HG03432 (cell line): Measurements from ENCODE around the gene PLSCR5.
A peak's percentile ranks its signal among the peaks of the same experiment; 100 is the strongest.

ENCODE experiments used
- ATAC-seq: cut with Tn5 transposase; IDR thresholded peaks from one replicate; pipeline ENCODE4 v1.9.1; 2021; ENCODE audit warnings: mild to moderate bottlenecking, moderate library complexity; ENCODE audit not compliant: unreplicated experiment

PLSCR5 gene, protein sequence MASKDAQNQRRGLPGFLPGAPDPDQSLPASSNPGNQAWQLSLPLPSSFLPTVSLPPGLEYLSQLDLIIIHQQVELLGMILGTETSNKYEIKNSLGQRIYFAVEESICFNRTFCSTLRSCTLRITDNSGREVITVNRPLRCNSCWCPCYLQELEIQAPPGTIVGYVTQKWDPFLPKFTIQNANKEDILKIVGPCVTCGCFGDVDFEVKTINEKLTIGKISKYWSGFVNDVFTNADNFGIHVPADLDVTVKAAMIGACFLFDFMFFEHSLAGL

DNA sequence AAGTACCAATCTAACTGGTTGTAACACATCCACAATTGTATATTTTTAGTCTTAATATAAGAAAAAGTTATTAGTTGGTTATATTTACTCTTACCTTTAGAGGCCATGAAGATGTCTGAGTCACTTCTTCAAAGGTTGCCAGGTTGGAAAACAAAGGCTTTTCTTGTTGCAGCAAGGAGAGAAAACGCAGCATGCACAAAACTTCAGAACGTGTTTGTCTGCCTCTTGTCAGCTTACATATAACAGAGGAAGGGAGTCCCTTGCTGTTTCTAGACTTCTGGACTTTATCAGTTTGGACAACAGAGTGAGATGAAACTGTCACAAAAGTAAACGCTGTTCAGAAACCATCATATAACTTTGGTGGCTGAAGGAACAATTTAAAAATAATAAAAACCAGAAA is at the start of gene PLSCR5:
TSS of gene PLSCR5 (minus strand) at position 241 of the 400 bp plus-strand sequence. CDS start at position 107, 134 bp downstream.
- ATAC-seq: no peak

DNA sequence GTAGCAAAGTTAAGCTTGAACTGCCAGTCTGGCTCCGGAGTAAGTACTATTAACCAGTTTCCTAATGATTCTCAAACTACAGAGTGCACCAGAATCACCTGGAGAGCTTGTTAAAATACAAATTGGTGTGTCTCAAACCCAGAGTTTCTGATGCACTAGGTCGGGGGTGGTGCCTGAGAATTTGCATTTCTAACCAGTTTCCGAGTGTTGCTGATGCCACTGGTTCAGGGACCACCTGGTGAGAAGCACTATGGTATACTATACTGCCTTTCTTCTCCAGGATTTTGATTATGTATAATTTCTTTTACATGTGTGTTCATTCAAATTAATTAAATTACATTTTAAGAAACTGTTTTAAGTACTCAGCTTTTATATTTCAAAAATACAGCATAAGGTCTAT is 48.8 kb upstream of the PLSCR5 start:
- ATAC-seq: no peak

DNA sequence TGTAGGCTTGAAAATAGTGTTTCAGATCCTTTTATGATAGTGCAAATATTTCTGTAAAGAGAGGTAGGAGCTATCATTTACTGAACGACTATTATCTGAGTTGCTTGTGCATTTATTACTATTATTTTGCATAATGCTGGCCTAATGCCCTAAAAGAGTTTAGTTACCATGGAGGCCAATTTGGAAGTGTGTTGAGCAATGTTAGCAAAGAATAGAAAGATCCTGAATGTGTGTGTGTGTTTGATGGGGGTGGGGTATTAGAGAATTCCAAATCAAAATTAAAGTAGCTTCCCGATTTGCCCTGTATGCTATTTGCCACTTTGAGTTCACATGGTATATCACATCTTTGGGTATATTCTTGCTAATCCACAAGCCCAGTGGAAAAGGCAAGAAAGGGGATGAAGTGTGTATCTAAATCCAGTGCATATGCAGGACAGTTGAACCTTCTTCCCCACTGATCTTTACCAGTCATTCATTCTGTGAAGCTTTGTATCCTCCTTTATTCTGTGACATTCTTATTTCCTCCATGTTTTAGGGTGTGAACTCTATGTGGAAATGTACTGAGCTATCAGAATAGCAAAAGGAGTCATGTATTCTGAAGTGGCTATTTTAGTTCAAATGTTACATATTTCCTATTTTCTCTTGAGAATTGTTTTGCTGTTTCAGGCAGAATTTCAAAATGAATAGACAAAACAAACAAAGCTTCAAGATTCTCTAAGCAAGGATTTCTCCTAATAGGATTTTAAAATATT is 45.7 kb upstream of the PLSCR5 start:
- ATAC-seq: no peak

DNA sequence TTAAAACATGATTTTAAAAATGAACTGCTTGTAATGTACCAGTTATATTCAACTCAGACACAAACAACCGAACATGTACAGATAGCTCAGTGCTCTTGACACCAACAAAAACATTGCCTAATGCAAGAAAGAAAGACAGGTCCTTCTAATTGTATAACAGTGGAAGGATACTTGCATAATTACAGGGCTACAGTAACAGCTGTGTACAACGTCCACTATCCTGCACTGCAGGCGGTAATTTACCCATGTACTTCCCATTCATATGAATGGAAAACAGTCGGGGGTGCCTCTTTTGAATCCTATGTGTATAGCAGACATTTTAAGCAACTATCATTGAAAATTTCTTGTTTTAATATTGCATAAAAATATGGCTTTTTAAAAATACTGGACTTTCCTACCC is 41.1 kb upstream of the PLSCR5 start:
- no peak for ATAC-seq

DNA sequence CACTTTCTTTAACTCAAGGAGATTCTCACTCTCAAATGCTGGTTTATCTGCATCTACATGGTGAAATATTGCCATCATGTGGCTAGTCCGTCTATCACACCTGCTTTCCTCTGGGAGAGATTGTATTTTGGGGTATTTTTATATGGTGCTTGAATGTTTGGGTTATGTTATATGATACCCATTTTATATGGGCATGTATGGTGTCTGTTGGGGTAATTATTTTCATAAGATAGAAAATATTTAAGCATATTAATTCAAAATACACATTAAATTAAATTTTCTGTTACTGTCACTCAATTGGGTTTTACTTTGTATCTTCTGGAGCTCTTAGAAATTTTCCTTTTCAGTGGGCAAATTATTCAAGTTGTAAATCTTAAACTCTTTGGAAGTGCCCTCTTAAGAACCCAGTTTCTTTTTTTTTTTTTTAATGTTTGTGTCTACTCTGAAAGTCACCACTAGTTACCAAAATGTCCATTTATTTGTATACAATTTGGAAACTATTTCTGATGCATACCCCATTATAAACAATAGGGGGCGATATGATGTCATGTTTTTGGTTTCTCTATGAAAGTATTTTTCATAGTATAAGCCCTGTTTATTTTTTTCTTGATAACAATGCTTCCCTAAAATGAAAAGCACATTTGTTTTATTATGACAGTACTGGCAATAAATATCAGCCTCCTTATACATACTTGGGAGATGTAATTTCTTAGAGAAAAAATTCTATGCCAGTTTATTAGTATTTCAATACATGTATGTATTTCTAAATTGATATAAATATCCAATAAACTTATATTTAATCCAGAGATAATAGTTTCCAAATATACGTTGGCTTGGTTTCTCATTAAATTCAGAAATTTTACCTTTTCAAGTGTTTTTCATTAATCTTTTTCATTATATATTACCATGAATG is 36.1 kb upstream of the PLSCR5 start:
- ATAC-seq: peak; percentile 90

DNA sequence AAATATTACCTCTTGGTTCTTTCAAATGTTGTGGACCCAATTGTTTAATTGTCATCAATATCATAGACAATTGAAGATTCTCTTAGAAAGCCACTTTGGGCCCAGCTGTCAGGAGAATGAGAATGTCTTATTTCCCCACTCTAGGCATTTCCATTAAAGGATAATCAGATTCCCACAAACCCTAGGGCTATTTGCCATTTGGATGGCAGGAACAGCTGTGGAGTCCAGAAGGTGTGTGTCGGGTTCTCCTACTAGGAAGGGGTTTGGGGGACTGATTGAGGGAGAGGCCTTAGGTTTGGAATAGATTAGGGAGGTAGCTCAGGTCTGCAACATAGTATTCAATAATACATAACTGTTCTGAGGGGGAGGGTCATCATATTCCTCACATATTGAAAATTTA is 35.2 kb upstream of the PLSCR5 start:
- ATAC-seq: no peak

DNA sequence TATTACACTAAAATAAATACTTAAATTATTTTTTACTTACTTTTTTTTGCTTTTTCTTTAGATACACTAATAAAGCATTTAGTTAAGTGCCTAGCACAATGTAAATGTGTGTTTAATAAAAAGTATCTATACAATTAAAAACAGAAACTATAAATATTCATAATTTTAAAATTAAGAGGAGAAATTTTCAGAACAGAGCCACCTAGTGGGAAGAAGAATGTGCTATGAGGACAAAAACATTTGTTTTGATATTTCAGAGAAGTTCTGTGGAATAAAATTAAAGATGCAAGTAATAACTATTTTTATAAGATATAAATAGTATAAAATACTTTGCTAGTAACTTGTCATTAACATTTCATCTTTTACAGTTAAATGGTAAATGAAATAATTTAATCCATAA is 33.6 kb upstream of the PLSCR5 start:
- ATAC-seq: no peak

DNA sequence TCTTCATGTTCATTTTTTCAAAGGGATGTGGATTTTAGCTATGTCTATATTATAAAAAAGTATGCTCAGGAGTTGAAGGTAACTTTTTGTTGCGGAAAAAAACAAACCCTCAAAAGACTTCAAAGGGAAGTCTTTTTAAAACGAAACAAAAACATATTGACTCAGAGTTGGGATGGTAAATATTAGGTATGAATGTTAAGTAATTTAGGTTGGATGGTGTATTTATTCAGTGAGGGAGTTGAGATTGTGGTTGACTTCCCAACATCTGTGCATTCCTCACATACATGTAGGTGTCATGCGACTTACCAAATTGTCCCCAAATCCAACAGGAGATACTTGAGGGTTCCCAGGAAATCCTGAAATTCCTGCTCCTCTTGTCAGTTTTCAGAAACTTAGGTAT is 32.7 kb upstream of the PLSCR5 start:
- ATAC-seq: no peak

DNA sequence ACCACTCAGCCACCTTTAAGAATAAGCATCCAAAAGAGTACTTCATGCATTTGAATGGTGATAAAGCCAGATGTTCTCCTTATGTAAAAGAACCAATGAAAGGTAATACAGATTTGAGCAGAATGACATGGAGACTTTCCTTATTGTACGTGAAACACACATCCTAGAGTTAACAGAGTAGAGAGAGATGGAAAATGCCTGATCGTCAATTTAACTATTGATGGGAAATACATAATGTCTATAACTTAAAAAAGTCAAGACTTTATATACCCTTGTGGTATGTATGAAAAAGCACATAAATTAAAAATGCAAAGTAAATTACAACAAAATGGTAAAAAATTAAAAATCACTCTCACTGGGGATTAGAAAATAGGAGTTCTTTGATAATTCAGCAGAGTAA is 31.7 kb upstream of the PLSCR5 start:
- no peak for ATAC-seq

DNA sequence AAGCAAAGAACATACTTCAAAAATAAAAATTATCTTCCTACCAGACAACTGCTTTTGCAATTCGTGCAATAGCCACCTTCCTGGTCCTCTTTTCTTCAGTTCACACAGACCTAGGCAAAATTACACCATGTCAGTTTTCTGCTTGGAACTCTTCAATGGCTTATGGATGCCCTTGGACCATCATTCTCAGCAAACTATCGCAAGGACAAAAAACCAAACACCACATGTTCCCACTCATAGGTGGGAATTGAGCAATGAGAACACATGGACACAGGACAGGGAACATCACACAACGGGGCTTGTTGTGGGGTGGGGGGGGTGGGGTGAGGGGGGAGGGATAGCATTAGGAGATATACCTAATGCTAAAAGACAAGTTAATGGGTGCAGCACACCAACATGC is 29.2 kb upstream of the PLSCR5 start:
- ATAC-seq: no peak

DNA sequence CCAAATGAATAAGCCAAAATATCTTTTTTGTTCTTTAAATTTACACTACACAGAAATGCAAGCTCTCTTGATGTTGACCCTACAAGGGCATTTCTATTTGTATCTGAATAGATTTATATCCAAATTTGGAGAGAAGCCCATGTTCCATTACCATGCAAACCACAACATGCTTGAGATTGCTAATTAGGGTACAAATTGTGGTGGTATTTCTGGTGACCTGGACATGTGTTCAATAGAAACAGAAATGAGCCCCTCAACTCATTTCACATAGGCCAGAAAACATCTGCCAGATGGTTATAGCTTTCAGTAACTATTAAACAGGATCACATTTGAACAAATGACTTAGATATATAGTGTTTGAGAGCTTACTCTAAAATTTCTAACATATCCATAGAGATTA is 23.5 kb upstream of the PLSCR5 start:
- no peak for ATAC-seq

DNA sequence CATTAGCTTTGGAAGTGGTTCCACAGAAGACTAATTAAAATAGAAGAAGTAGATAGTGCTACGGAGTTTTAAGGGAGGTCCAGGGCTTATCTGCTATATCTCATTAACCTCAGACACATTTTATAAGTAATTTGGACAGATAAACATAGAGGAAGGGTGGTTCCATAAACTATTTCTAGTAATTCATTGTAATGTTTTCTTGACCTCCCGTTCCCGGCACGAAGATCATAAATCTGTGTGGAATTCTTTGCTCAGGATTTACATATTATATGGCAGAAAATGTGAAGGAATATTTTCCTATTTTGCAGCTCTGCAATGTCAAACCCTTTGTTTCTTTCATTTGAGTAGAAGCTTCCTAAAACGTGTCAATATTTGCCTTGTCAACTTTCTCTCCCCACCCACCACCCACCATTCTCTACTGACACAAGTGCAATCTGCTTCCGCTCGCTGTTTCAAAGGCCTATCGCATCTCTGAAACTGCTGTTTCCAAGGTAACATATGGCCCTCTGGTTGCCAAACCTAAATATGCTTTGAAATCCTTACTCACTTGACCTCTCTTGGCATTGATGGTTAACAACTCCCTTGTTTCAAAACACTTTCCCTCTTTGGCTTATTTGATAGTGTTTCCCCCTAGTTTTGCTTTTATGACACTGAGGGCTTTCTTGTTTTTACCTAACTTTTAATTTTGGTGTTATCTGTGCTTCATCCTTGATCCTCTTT is 21.4 kb upstream of the PLSCR5 start:
- no peak for ATAC-seq

DNA sequence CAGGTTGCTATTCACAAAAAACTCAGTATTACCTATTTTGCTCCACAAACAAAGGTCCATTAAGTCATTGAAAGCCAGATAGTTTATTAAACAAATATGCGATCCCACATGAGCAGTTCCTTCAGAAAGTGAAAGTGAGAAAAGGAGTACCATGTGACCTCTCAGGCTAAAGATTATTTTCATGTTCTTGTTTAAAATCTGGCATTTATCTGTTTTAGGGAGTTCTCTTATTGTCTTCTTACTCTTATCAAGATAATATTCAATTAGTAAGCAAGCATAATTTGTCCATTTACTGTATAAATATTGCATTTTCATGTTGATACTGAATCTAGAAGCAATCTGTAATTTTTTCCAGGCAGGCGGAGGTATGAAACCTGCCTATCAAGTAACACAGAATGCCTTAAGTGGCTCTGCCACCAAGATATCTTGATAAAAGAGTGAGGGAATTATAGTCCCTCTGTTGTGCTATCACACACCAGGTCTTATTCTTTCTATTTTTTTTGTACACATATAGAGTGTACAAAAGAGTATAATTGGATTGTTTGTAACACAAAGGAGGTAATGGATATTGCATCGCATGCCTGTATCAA is 20.1 kb upstream of the PLSCR5 start:
- peak; percentile 86 for ATAC-seq

DNA sequence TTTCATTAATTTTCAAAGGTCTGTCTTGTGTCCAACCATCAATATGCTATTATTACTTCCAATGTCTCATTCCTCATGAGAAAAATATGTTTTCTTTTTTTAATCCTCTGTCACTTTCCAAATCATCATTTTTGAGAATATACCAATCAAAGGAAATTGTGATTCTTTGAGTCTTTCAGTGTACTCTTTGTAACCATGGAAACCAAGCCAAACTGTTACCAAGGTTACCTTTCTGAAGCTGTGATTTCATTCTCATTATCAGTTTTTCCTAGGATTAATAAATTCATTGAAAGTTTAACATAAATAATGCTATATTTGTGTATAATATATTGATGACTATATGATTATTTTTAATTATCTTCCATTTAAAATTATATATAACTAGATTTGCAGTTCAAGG is 16.6 kb upstream of the PLSCR5 start:
- ATAC-seq: no peak

DNA sequence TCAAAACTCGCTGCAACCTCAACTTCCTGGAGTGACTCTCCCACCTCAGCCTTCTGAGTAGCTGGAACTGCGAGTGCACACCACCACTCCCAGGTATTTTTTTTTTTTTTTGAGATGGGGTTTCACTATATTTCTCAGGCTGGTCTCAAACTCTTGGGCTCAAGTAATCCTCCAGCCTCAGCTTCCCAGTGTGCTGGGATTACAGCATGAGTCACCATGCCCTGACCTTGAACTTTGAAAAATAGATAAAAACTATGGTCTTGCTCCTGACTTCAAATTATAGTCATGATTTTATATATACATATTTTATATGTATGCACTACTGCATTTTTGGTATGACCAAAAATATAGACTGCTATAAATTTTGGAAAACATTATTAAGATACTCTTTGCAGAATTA is 6.9 kb upstream of the PLSCR5 start:
- no peak for ATAC-seq

DNA sequence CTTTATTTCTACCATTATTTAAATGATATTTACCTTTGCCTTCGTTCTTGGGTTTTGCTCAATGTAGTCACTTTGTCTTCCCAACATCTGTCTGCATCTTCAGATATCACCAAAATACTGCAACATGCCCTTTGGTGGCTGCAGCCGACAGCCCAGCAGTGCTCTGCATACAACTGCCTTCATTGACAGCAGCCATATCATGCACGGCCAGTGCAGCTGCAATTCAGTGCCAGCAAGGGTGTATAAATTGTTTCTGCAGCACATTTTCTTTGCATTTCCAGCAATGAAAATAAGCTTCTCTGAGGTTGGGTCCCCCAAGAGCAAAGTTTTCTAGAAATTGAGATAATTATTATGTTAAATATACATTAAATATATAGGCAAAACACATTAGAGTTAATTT is 6.0 kb upstream of the PLSCR5 start:
- no peak for ATAC-seq

DNA sequence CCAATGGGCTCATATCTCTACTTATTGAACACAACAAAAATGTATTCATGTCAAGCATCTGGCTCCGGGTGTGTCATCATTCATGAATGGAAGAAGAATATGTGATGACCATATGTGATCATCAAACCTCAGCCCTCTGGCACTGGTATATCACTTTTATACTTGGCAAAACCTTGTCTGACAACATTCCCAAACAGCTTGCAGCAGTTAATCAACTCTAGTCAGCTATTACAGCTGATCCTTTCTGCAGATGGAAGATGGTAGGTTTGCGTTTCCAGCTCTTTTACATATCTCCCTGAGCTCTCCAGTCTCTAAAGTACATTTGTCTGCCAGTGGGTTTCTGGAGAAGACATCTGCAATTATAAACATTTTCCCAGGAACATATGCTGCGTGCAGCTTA is 6.6 kb downstream of the PLSCR5 start:
- no peak for ATAC-seq

DNA sequence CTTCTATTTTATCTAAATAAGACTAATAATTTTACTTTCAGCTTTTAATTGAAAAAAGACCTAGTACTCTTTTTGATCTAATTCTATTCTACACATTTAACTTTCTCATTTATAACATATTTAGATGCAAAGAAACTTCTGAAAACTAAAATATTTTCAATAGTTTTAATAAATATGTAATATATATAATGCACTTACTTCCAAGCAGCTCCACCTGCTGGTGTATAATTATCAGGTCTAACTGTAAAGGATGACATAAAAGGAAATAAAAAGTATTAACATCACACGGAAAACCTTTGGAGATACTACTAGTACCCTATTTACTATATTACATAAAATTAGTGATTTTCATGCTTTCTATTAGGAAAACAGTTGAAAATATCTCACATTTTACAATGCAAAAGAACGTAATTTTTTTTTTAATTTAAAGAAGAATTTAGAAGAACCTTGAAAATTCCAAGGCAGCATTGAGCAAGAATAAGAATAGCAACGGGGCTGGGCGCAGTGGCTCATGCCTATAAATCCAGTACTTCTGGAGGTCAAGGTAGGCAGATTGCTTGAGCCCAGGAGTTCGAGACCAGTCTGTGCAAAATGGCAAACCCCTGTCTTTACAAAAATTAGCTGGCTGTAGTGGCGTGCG is 10.2 kb downstream of the PLSCR5 start:
- ATAC-seq: no peak

DNA sequence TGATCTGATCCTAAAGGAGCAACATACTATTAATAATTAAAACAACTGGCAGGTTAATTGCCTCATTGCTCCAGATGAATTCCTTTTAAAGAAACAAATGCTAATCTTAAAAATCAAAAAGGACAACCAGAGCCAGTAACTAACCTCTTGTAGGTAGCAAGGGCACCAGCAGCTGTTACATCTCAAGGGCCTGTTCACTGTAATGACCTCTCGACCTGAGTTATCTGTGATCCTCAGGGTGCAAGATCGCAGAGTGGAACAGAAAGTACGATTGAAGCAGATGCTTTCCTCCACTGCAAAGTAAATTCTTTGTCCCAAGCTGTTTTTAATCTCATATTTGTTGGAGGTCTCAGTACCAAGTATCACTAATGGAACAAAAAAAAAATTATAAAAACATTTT is 11.4 kb downstream of the PLSCR5 start:
- ATAC-seq: no peak

DNA sequence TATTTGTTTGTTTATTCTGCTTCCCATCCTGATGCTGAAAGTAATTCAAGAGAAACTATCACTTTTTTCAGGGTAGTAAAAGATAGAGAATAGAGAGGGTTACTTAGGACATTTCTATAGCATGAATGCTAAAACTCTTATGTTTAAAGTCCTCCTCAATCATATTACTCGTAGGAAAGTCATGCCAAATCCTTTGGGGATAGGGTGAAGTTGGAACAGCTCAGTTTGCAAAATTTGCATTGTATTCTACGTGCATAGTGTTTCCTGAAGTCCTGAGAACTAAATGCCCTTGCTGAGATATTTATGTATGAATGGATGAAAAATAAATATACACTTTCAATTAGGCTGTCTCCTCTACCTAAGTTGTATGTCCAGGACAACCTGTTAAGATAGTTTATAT is 14.6 kb downstream of the PLSCR5 start:
- ATAC-seq: no peak
